ENCODE results near the gene MRPL14.

The MRPL14 gene

DNA sequence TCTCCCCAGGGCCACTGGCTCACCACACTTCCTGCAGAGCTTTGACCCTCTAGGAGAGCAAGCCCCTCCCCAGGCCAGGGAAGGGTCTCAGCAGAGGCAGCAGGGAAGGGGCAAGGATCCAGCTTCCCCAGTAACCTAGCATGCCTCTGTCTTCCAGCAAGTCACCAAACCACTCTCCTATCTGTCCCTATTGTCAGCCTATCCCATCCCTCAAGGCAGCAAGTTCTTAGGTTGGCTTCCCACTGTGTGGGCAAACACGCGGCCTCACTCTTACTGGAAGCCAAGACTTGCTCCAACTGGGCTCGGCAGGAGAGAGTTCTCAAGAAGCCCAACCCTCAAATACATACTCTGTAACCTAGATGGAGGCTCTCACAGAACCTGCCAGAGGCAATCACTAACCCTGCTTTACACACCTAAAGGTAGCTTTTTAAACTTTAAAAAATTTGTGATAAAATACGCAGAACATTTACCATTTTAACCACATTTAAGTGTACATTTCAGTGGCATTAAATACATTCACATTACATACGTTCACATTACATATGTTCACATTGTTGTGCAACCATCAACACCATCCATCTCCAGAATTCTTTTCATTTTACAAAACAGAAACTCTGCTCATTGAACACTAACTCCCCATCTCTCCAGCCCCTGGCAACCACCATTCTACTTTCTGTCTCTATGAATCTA is 58.5 kb downstream of the MRPL14 start:
- in situ Hi-C loops (cut with MboI; ENCODE audit: low sequenced_read_pairs), result loop anchor here (10.0 kb wide), 1 partner anchor 54 kb away; no protein-coding TSS in a partner anchor

- in situ Hi-C loops (cut with MboI; ENCODE audit: low sequenced_read_pairs), result loop anchor here (10.0 kb wide), 1 partner anchor 53 kb away; no protein-coding TSS in a partner anchor
Measured at GRCh38 chr6:44067173-44068139, 59.8 kb downstream of the MRPL14 start.

GRCh38 chr6:44066394-44067172 is 60.7 kb downstream of the MRPL14 start:
- in situ Hi-C loops (cut with MboI; ENCODE audit: low sequenced_read_pairs), result loop anchor here (10.0 kb wide), 1 partner anchor 52 kb away; no protein-coding TSS in a partner anchor

- in situ Hi-C loops (cut with MboI; ENCODE audit: low sequenced_read_pairs), result loop anchor here (10.0 kb wide), 1 partner anchor 51 kb away; no protein-coding TSS in a partner anchor
Measured at GRCh38 chr6:44065443-44066140, 61.7 kb downstream of the MRPL14 start.

- in situ Hi-C loops (cut with MboI; ENCODE audit: low sequenced_read_pairs), result loop anchor here (10.0 kb wide), 1 partner anchor 50 kb away; no protein-coding TSS in a partner anchor
Measured at GRCh38 chr6:44064948-44065272, 62.3 kb downstream of the MRPL14 start.

GRCh38 chr6:44064089-44064947 is 62.9 kb downstream of the MRPL14 start:
- in situ Hi-C loops (cut with MboI; ENCODE audit: low sequenced_read_pairs), result loop anchor here (10.0 kb wide), 1 partner anchor 50 kb away; no protein-coding TSS in a partner anchor

DNA sequence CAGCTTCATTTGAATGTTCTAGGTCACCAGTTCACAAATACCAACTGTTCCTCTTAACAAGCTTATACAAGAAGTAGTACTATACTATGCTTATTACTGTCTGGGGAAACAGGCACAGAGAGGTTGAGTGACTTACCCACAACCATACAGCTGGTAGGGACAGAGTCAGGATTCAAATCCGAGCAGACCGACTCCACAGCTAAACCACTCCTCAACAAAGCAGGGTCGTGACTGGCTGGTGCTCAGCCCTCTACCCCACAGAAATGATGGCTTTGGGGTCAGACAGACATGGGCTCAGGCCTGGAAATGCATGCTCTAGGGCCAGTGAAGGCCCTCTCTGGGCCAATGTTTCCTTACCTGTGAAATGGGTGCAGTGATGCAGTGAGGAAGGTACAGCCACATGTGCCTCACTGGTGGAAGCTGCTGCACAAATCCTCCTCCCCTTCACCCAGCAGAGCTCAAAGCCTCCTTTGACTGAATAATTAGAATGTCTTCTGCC is 63.6 kb downstream of the MRPL14 start:
- in situ Hi-C loops (cut with MboI; ENCODE audit: low sequenced_read_pairs), result loop anchor here (10.0 kb wide), 1 partner anchor 49 kb away; no protein-coding TSS in a partner anchor

Data from HL-60/S4 treated with phorbol 12-myristate 13-acetate at 8.2 ng/mL for 4 days and 3 days (cell line).